NCI-H748 treated with DMSO at 0.1 percent for 48 hours (cell line): ENCODE measurements around the gene HPN.
"Not testable (repeated sequence)": the region's sequence is repeated elsewhere in the genome, so short reads cannot be mapped to it uniquely, and the experiment has no call there.

Source experiments
- DNase-seq: peaks from one replicate; lab custom pipeline; 2025; lab: John Stamatoyannopoulos, UW

The HPN gene

DNA sequence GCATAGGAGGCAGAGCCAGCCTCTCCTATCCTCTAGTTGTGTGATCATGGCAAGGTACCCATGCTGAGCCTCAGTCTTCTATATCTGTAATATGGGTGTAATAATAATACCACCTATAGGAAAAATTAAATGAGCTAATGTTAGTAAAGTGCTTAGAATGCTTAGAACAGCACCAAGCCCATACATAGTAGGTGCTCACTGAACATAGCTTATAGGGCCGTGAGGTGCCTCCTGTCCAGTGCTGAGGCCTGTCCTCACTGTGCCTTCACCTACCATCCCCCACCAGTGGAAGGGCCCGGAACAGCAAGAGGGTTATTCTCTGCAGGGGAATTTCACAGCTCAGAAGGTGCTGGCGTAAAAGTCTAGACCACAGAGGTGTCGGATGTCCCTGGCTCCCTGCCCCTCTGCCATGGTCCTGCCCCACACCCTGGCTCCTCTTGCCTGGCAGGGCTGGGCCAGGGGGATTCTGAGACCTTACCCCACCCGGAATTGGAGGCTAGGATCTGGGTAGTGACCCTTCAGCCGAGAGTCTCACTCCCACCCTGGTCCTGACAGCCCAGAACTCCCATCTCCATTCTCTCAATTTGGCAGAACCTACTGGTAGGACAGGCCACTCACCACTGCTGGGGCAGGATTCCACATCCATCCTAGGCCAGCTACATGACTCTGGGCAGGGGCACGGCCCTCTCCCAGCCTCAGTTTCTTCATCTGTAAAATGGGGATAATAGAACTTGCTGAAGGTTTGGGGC is 13.5 kb upstream of the HPN start:
- no peak for DNase-seq

DNA sequence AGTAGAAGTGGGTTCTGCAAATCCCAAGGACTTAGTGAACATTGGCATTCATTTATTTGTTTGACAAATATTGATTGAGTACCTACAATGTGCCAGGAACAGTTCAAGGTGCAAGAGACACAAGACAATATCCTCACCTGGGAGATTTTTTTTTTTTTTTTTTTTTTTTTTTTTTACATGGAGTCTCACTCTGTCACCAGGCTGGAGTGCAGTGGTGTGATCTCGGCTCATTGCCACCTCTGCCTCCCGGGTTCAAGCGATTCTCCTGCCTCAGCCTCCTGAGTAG is 13.0 kb upstream of the HPN start:
- not testable (repeated sequence) for DNase-seq

DNA sequence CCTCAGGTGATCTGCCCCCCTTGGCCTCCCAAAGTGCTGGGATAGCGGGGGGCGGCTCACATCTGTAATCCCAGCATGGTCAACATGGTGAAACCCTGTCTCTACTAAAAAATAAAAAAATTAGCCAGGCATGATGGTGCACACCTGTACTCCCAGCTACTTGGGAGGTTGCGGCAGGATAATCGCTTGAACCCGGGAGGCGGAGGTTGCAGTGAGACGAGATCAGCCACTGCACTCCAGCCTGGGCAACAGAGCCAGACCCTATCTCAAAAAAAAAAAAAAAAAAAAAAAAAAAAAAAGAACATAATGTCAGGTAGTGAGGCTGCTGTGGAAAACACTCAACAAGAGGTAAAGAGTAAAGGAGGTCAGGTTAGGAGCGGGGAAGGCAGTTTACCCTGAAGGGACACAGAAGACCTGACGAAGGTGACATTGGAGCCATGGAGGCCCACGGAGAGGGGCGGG is 12.2 kb upstream of the HPN start:
- not testable (repeated sequence) for DNase-seq

DNA sequence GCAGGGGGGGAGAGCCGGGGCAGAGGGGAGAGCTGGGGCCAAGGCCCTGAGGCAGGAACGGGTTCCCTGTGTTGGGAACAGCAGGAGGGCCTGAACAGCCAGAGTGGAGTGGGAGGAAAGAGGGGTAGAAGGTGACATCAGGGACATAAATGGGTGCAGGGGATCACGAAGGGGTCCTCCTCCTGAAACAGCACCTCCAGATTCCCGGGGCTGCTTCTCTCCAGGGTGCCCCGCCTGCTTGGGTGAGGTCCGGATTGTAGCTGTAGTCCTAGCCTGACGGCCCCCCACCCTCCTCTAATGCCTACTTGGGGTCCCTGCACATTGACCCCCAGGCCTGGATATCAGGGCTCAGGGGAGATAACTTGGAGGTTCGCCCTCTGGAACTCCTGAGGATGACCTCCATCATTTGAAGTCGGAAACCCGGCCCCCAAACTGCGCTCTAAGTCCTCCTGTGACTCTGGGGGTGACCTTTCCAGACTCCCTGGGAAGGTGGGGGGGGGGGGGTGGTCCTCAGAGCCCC is 11.7 kb upstream of the HPN start:
- no peak for DNase-seq

DNA sequence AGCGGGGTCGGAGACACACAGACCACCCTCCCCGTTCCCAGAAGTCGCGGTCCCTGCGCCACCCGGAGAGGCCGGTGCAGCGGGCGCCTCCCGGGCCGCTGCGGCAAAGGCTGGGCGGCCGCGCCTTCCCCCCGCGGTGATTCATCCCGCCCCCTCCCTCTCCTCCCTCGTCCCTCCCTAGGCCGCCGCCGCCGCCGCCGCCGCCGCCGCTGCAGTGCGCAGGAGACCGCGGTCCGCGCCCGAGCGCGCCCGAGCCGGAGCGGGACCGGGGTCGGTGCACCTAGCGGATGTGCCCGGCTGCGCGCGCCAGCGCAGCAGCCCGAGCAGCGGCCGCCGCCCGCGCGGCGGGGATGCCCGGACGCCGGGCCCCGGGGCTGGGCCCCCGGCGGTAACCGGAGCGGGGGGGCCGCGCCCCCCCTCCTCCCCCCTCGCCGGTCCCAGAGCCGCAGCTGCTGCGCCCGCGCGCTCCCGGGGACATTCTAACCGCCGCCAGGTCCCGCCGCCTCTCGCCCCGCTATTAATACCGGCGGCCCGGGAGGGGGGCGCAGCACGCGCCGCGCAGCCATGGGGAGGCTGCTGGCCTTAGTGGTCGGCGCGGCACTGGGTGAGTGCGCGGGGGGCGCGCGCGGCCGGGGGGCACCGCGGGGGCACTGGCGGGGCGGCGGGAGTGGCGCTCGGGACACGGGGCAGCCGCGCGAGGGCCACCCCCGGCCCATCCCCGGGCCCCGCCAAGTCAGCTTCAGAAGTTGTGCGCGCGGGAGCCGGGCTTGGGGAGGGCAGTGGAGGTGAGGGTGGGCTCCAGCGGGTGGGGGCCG is 11.1 kb upstream of the HPN start, which contains the start of gene SCN1B:
Gene SCN1B, plus strand, starts transcription at position 214 of the 815 bp plus-strand sequence. Its CDS starts 351 bp downstream, at position 565.
- no peak for DNase-seq

DNA sequence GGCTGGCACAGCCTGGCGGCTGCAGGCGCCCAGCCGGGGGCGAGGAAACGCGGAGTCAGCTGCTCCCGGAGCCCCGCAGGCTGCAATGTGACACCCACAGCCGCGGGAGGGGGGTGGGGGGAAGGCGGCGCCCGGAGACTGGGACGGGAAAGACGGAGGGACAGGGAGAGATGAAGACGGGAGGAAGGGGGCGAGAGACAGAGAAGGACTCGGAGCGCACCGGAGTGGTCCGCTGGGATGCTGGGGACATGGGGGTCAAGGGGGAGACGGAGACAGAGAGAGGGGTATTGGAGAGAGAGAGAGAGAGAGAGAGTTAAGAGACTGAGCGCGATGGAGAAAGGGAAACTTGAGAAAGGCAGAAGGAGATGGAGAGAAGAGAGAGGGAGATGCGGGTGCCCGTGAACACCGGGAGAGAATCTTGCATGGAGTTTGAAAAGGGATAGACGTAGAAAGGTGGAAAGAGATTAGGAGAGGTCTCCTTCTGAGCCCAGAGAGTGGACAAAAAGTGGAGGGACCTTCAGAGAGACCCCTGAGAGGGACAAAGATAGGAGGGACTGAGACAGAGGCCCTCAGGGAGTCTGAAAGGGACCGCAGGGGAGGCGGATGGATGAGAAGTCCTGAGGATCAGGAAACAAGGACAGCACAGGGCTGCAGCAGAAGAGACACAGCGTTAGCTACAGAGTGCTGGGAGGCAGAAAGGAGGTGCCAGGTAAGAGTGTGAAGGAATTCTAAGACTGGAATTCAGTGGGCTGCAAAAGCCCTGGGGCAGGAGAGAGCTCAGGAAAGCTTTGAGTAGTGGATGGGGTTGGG is 10.2 kb upstream of the HPN start:
- no peak for DNase-seq

DNA sequence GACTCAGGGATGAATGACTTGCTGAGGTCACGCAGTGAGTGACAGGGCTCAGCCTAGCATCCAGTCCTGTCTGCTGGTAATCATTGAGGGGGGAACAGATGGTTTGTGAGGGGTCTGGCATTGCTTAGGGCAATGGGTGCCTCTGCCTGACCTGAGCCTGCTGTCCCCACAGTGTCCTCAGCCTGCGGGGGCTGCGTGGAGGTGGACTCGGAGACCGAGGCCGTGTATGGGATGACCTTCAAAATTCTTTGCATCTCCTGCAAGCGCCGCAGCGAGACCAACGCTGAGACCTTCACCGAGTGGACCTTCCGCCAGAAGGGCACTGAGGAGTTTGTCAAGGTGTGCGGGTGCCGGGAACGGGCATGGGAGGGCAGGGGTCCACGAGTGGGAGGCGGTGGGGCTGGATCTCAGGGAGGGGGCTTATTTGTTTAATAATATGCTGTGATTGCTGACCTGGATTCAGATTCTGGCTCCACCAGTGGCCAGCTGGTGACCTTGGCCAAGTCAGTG is 9.1 kb upstream of the HPN start:
- DNase-seq, result no peak

DNA sequence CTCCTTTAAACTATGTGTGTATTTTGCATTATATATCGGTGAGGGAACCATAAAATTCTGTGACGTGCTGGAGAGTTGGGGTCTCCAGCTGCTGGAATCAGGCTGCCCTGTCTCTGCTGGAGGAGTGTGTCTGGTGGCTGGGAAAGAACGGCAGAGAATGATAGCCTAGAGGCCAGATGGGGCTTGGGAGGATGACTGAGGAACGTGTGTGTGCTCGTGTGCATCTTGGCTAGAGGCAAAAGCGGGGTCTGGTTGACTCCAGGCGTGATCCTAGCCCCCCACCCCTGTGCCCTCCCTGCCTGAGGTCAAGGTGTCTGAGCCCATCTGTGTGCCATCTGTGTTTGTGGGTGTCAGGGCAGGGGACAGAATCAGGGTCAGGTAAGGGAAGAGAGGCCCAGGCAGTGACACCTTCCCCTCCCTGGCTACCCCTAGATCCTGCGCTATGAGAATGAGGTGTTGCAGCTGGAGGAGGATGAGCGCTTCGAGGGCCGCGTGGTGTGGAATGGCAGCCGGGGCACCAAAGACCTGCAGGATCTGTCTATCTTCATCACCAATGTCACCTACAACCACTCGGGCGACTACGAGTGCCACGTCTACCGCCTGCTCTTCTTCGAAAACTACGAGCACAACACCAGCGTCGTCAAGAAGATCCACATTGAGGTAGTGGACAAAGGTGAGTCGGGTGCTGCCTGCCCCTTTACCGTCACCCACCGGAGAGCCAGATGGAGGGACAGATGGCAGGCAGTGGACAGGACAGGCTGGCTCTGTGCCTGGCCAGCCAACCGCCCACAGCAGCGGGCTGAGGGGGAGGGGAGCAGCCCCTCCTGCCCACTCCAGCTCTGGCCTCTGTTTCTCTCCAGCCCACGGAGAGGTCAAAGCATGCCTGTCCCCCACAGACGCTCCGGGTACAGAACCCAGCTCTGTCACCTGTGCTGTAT is 8.2 kb upstream of the HPN start:
- DNase-seq, result no peak

DNA sequence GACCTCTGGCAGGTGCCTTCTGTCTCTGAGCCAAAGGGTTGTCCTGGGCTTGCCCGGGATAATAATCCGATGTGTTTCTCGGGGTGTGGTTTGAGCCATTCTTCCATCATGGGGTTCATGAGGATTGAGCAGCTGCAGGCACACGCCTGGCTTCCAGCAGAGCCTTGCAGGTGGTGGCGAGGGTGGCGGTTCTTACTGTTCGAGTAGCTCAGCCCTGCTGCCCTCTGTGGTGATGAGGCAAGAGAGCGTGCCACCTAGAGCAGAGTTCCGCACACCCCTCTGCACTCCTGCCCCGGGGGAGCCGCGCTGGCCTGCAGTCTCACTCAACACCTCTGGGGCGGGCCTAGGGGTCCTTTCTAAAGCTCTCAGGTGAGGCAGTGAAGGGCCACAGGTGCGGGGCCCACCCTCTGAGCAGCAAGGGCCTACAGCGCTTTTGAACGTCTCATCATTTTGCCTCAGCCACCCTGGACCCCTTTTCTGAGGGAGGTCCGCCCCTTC is 7.5 kb upstream of the HPN start:
- DNase-seq, result no peak

DNA sequence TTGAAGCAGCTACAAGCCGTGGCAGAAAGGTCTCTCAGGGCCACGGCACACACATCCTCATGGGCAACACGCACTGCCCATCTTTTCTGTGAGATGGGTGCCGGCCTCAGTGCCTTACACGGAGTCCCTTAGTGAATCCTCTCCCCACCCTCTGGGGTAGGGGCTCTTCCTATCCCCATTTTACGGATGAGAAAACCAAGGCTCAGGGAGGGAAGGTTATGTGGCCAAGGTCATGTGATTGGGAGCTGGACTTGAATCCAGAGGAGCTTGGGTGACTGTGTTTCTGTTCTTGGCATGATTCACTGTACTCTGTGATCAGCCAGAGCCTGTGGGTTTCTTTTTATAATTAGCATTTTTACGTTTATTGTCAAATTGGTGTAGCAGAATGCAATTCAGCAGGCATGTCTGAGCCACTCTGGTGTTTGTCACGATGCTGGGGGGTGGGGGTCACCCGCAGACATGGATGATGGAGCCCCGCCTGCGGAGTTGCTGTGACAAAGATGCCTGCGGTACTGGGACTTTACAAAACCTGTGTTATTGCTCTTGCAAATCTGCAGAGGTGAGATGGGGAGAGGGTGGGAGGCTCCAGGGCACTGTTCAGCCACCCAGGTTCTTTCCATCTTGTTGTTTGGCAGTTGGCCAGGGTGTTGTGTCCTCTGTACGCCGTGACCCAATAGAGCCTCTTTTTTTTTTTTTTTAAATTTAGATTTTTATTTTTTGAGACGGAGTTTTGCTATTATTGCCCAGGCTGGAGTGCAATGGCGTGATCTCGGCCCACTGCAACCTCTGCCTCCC is 6.7 kb upstream of the HPN start:
- DNase-seq, result no peak

DNA sequence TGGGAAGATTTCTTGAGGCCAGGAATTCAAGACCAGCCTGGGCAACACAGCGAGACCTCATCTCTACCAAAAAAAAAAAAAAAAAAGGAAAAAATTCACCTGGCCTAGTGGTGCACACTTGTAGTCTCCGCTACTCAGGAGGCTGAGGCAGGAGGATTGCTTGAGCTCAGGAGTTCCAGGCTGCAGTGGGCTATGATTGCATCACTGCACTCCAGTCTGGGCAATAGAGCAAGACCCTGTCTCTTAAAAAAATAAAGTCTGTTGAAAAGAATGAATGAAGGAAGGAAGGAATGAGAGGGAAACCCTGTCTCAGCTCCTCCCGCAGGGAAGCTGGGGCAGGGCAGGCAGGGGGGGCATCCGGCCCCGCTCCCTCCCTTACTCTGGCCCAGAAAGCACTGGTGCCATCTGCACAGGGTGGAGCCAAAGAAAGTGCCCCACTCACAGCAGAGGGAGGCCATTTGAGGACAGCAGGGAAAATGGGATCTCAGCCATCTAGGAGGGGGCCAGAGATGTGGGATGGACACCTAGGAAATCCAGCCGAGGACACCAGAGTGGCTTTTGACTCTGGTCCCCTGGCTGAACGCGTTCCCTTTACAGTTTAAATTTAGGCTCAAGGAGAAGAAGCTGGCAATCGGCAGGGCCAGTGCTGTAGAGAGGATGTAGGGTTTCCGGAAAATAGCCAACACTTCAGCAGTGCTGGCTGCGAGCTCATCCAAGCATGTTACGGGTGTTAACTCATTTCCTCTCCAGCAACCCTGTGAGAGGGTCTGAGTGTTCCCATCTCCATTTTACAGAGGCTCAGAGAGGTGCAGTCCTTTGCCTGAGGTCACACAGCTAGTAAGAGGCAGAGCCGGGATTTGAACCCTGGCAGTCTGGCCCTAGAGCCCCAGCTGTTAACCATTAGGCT is 3.6 kb upstream of the HPN start:
- DNase-seq, result no peak

DNA sequence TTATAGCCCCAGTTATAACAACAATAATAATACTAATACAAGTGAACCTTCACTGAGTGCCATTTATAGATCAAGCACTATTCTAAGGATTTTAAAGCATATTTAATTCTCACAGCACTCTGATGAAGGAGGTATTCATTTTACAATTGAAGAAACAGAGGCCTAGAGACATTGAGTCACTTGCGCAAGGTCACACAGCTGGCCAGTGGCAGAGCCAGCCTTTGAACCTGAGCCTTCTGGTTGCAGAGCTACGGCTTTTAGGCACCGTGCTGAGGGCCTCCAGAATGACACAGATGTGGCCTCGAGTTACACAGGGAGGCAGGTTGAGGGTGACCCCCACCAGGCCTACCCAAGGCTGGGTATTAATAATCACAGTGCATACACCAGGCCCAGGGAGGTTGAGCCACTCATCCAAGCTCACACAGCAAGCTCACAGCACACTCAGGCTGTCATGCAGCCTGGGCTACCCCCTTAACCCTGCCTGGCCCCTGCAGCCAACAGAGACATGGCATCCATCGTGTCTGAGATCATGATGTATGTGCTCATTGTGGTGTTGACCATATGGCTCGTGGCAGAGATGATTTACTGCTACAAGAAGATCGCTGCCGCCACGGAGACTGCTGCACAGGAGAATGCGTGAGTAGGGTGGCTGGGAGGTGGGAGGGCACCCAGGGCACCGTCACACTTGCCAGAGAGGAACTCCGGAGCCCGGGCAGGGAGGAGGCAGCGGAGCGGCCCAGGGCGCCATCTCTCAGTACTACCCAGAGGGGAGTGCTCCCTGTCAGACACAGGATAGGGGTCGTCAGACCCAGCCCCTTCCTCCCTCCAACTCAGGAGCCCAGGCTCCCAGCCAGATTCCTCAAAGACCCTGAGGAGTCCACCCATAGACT is 2.7 kb upstream of the HPN start:
- DNase-seq, result no peak

DNA sequence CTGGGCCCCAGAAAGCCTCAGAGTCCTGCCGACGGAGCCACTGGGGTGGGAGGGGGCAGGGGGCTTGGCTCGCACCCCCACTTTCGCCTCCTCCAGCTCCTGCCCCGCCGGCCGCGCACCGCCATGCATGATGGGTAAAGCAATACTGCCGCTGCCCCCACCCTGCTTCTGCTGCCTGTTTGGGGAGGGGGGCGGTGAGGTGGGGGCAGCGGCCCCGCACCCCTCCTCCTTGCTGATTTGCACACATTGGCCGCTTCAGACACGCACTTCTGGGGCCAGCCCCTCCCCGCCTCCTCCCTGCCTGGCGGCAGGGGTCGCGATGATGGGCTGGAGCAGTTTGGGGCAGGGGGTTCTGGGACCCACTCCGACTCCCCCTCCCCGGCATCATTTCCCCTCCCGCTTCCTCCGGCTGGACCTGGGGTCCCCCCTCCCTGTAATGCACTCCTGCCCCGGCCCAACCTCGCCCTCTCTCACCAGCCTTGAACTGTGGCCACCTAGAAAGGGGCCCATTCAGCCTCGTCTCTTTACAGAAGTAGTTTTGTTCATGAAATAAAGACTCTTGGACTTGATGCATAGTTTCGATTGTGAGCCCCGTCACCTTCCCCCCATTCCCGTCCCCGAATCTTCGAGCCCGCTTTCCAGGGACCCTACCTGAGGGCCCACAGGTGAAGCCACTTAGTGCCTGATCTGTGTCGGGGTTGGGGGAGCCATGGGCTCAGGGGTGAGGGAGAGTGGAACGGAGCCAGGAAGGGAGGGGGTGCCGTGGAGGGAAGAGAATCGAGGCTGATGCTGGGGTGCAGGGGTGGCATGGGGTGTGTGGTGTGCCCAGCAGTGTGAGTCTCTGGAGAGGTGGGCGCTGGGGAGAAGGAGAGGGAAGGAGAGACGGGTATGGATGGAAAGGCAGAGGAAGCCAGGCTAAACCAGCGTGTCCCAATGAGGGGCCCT is 1.4 kb upstream of the HPN start:
- DNase-seq, result no peak

DNA sequence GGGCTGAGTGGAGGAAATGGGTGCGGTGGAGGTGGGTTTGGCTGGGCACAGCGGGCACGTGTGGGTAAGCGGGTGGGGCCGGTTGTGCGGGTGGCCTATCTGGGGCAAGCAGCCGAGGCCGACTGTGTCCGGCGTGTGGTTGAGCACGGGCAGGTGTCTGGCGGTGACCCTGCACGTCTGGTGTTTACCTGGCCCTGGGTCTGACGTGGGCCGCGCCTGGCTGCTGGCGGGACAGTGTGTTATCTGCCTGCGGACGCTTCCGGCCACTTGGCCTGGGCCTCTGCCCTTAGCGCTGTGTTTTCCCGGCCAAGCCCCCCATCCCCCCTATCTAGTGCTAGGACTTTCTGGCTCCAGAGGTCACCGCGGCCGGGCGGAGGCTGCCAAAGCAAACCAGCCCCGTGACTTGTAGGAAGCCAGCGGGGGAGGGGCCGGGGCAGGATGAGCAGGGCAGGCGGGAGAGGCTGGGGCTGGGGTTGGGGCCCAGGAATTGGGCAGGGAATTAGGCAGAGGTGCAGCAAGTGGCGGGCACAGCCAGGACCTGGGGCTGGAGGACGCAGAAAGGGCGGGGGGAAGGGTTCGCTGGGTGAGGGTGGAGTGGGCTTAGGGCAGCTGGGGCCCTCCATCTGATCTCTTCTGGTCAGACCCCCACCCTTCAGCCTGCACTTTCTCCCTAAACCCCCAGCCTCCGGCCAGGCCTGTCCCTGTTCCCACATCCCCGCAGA is 534 bp upstream of the HPN start:
- no peak for DNase-seq

DNA sequence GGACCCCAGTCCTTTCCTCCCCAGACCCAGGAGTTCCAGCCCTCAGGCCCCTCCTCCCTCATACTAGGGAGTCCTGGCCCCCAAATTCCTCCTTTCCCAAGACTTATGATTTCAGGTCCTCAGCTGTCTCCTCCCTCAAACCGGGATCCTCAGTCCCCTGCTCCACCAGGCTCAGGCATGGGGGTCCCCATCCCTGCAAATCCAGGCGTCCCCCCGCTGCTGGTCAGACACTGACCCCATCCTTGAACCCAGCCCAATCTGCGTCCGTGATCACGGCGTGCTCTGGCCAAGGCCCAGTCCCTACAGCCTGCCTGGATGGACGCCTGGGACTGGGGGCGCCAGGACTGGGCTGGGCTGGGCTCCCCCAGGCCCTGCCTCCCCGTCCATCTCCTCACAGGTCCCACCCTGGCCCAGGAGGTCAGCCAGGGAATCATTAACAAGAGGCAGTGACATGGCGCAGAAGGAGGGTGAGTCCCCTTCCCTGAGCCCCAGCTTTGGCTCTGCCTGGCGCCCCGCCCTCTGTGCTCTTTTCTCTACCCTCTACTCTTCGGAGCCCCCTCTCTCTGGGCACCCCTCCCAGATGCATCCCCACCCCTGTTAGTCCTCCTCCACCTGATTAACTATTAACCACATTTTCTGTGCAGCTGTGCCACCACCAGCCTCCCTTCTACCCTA is 672 bp downstream of the HPN start:
- DNase-seq, result no peak
